ENCODE results near the gene C14orf132.

The C14orf132 gene

GRCh38 chr14:96040828-96041371, 1.7 kb downstream of the C14orf132 start:
- DNase-seq, result no peak

- DNase-seq, result no peak
These were observed 3.2 kb downstream of the C14orf132 start for GRCh38 chr14:96042248-96042930.

GRCh38 chr14:96046630-96047029, 7.5 kb downstream of the C14orf132 start:
- DNase-seq, result no peak

- no peak for DNase-seq
These were observed 7.9 kb downstream of the C14orf132 start for GRCh38 chr14:96047101-96047500.

- no peak for DNase-seq
These were observed 10.8 kb downstream of the C14orf132 start for GRCh38 chr14:96049932-96050331.

GRCh38 chr14:96050482-96050881, 11.3 kb downstream of the C14orf132 start:
- no peak for DNase-seq

- DNase-seq, result no peak
These were observed 12.1 kb downstream of the C14orf132 start for GRCh38 chr14:96051231-96051630.

- DNase-seq, result no peak
These were observed 12.7 kb downstream of the C14orf132 start for GRCh38 chr14:96051642-96052540.

- DNase-seq, result no peak
These were observed 13.5 kb downstream of the C14orf132 start for GRCh38 chr14:96052541-96053247.

GRCh38 chr14:96053248-96053599, 14.1 kb downstream of the C14orf132 start:
- DNase-seq, result no peak

- DNase-seq, result no peak
These were observed 14.6 kb downstream of the C14orf132 start for GRCh38 chr14:96053600-96054381.

- no peak for DNase-seq
These were observed 15.5 kb downstream of the C14orf132 start for GRCh38 chr14:96054661-96055060.

- no peak for DNase-seq
These were observed 16.0 kb downstream of the C14orf132 start for GRCh38 chr14:96055065-96055752.

GRCh38 chr14:96055753-96056508, 16.8 kb downstream of the C14orf132 start:
- DNase-seq, result no peak

GRCh38 chr14:96056509-96057422, 17.6 kb downstream of the C14orf132 start:
- DNase-seq, result no peak

GRCh38 chr14:96057738-96058137, 18.6 kb downstream of the C14orf132 start:
- DNase-seq, result no peak

GRCh38 chr14:96058576-96059200, 19.5 kb downstream of the C14orf132 start:
- no peak for DNase-seq

- no peak for DNase-seq
These were observed 20.5 kb downstream of the C14orf132 start for GRCh38 chr14:96059519-96060135.
